A549 (cell line): ENCODE measurements around the gene ROBO1.

Source experiments
- CEBPB ChIP-seq, 2 experiments: fragments of >200 bp in 1 of 2; sonication (Bioruptor Twin) in 1 of 2; formaldehyde crosslinking in 1 of 2; IDR thresholded peaks; 2 replicates each; pipeline ENCODE4 v1.6.1; 2012 to 2016
- EP300 ChIP-seq, 2 experiments: fragments of >200 bp; sonication (Bioruptor Twin); formaldehyde crosslinking; IDR thresholded peaks; 2 replicates in 1 of 2; 3 replicates in 1 of 2; pipeline ENCODE4 v1.6.1; 2016 to 2017
- HDAC2 ChIP-seq: fragments of 200-600 bp; sonication (generic); IDR thresholded peaks from 2 replicates; pipeline ENCODE4 v1.6.1; 2016
- JUN ChIP-seq, 2 experiments: fragments of >200 bp; sonication (Bioruptor Twin); formaldehyde crosslinking; IDR thresholded peaks; 2 replicates in 1 of 2; 3 replicates in 1 of 2; pipeline ENCODE4 v1.6.1; 2016 to 2017
- MAX ChIP-seq: IDR thresholded peaks from 2 replicates; pipeline ENCODE4 v1.6.1; 2012
- PHF8 ChIP-seq: fragments of 200-600 bp; sonication (generic); IDR thresholded peaks from 2 replicates; pipeline ENCODE4 v1.6.1; 2016; ENCODE audit warnings: low read depth, mild to moderate bottlenecking, antibody characterized with exemption, moderate library complexity, borderline replicate concordance
- POLR2A ChIP-seq: IDR thresholded peaks from 2 replicates; pipeline ENCODE4 v1.6.1; 2012; ENCODE audit warnings: mild to moderate bottlenecking, low read length
- RAD21 ChIP-seq, 2 experiments: fragments of >200 bp in 1 of 2; sonication (Bioruptor Twin) in 1 of 2; formaldehyde crosslinking in 1 of 2; IDR thresholded peaks in 1 of 2; conservative IDR thresholded peaks in 1 of 2; 2 replicates in 1 of 2; 3 replicates in 1 of 2; pipeline ENCODE4 v1.6.1; 2012 to 2018; ENCODE audit warnings: inconsistent platforms in 1 of 2
- RARB ChIP-seq: fragments of 250-450 bp; sonication (Bioruptor Pico); IDR thresholded peaks from 2 replicates; pipeline ENCODE4 v1.8.0; 2021; ENCODE audit warnings: mild to moderate bottlenecking, moderate library complexity
- RCOR1 ChIP-seq: fragments of 150-350 bp; IDR thresholded peaks from 2 replicates; pipeline ENCODE4 v1.6.1; 2014; ENCODE audit warnings: antibody characterized with exemption, low read length, low read depth
- RFX5 ChIP-seq: fragments of 450-650 bp; IDR thresholded peaks from 2 replicates; pipeline ENCODE4 v1.7.1; 2014; ENCODE audit warnings: antibody characterized with exemption, mild to moderate bottlenecking, moderate library complexity
- ZNF302 ChIP-seq: fragments of 250-450 bp; sonication (Bioruptor Pico); IDR thresholded peaks from 2 replicates; pipeline ENCODE4 v1.9.0; 2021; ENCODE audit warnings: inconsistent platforms, mild to moderate bottlenecking, moderate library complexity
- TF ChIP-seq, protein P1 (sequence below): fragments of >200 bp; sonication (Bioruptor Twin); formaldehyde crosslinking; IDR thresholded peaks from 3 replicates; pipeline ENCODE4 v1.5.1; 2016
- TF ChIP-seq, protein P2 (sequence below): IDR thresholded peaks from 2 replicates; pipeline ENCODE4 v1.6.1; 2012

DNA sequence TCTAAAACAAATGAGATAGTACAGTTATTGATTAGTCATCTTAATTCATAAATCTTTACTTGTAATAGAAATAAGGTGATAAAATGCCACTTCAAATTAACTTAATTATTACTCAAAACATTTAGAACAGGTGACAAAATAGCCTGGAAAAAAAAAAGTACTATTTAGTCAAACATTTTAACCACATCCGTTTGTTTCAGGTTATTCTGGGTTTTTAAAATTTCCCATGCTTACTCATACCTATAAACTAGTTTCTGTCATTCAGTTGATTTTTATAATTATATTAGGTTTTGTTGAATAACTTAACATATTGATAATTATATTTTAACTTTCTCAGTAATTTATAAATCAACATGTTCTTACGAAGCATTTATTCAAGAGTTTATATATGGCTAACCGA lies 483.0 kb downstream of the ROBO1 start:
- TF ChIP-seq RFX5 (no peak), MAX (no peak), POLR2A (no peak), JUN (IDR thresholded peaks at IDR 0.05) (no peak), RCOR1 (no peak), EP300 (IDR thresholded peaks at IDR 0.05) (no peak), ZNF302 (CRISPR knock-in tag) (no peak), RAD21 (conservative IDR thresholded peaks at IDR 0.05 in 1 of 2, IDR thresholded peaks at IDR 0.05 in 1 of 2) (no peak), CEBPB (IDR thresholded peaks at IDR 0.05) (no peak), RARB (no peak), PHF8 (no peak), HDAC2 (no peak)
- TF ChIP-seq, protein P1, sequence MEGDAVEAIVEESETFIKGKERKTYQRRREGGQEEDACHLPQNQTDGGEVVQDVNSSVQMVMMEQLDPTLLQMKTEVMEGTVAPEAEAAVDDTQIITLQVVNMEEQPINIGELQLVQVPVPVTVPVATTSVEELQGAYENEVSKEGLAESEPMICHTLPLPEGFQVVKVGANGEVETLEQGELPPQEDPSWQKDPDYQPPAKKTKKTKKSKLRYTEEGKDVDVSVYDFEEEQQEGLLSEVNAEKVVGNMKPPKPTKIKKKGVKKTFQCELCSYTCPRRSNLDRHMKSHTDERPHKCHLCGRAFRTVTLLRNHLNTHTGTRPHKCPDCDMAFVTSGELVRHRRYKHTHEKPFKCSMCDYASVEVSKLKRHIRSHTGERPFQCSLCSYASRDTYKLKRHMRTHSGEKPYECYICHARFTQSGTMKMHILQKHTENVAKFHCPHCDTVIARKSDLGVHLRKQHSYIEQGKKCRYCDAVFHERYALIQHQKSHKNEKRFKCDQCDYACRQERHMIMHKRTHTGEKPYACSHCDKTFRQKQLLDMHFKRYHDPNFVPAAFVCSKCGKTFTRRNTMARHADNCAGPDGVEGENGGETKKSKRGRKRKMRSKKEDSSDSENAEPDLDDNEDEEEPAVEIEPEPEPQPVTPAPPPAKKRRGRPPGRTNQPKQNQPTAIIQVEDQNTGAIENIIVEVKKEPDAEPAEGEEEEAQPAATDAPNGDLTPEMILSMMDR, result no peak
- TF ChIP-seq, protein P2, sequence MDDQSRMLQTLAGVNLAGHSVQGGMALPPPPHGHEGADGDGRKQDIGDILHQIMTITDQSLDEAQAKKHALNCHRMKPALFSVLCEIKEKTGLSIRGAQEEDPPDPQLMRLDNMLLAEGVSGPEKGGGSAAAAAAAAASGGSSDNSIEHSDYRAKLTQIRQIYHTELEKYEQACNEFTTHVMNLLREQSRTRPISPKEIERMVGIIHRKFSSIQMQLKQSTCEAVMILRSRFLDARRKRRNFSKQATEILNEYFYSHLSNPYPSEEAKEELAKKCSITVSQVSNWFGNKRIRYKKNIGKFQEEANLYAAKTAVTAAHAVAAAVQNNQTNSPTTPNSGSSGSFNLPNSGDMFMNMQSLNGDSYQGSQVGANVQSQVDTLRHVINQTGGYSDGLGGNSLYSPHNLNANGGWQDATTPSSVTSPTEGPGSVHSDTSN, result no peak
